B cell (primary cell): ENCODE data around the gene PIWIL1. TPM values are rescaled to one million over a fixed set of nuclear protein-coding genes. Genes with fewer than 3 reads are reported as not detected.

Source experiments
- ATAC-seq: fragments of 200-7000 bp; cut with Tn5 transposase; one replicate; pipeline ENCODE4 v1.10.0; 2021; ENCODE audit warnings: low read depth, mild to moderate bottlenecking, moderate number of reproducible peaks, moderate library complexity
- CTCF ChIA-PET: fragments of 350-600 bp; sonication (Branson Sonifier 250); formaldehyde crosslinking; loops from one replicate; lab custom pipeline; 2021; ENCODE audit warnings: antibody characterized with exemption, inconsistent platforms; lab: Charles Lee
- POLR2A ChIA-PET: fragments of 350-600 bp; sonication (Branson Sonifier 250); formaldehyde crosslinking; loops from one replicate; lab custom pipeline; 2021; ENCODE audit warnings: antibody characterized with exemption; lab: Charles Lee
- DNase-seq: peaks from one replicate; pipeline ENCODE4 v3.0.0; 2013
- H2AFZ ChIP-seq: 2 replicates; pipeline ENCODE4 v1.6.1; 2012; ENCODE audit warnings: mild to moderate bottlenecking, low read depth, low read length; ENCODE audit not compliant: insufficient read depth, poor library complexity, severe bottlenecking
- H3K27ac ChIP-seq, 2 donors: 1 replicate in 1 of 2; 2 replicates in 1 of 2; pipeline ENCODE4 v1.5.1; 2012 to 2013; ENCODE audit warnings: low read length in 2 of 2, mild to moderate bottlenecking in 2 of 2, moderate library complexity in 1 of 2
- H3K27me3 ChIP-seq, 4 experiments: fragments of 200-600 bp in 1 of 4; sonication (generic) in 1 of 4; replicated peaks in 1 of 4; 1 replicate in 2 of 4; 2 replicates in 2 of 4; pipeline versions ENCODE4 v1.6.1 to v1.7.0; 2013 to 2016; ENCODE audit warnings: low read length in 3 of 4, mild to moderate bottlenecking in 2 of 4, mixed read lengths in 1 of 4, moderate library complexity in 1 of 4; ENCODE audit not compliant: insufficient read depth in 4 of 4, control insufficient read depth in 3 of 4; ENCODE audit errors: control extremely low read depth in 1 of 4
- H3K36me3 ChIP-seq, 2 experiments: replicated peaks in 1 of 2; 1 replicate in 1 of 2; 2 replicates in 1 of 2; pipeline versions ENCODE4 v1.6.1 to v1.7.1; 2013; ENCODE audit warnings: low read length in 1 of 2; ENCODE audit not compliant: insufficient read depth in 2 of 2, control insufficient read depth in 1 of 2; ENCODE audit errors: control extremely low read depth in 1 of 2, extremely low read depth in 1 of 2
- H3K4me1 ChIP-seq, 2 donors: fragments of 200-600 bp in 1 of 2; sonication (generic) in 1 of 2; 1 replicate in 1 of 2; 2 replicates in 1 of 2; pipeline versions ENCODE4 v1.5.1 to v1.6.1; 2013 to 2017; ENCODE audit warnings: low read length in 2 of 2; ENCODE audit not compliant: control insufficient read depth in 2 of 2, insufficient read depth in 2 of 2
- H3K4me2 ChIP-seq: replicated peaks from 2 replicates; pipeline ENCODE3; 2012; ENCODE audit warnings: mild to moderate bottlenecking, low read depth, low read length; ENCODE audit not compliant: poor library complexity, severe bottlenecking
- H3K4me3 ChIP-seq, 5 experiments: fragments of 200-600 bp in 1 of 5; sonication (generic) in 1 of 5; 1 replicate in 3 of 5; 2 replicates in 2 of 5; pipeline versions ENCODE4 v1.5.1 to v1.7.0; 2011 to 2016; ENCODE audit warnings: low read length in 4 of 5, mild to moderate bottlenecking in 4 of 5, low read depth in 2 of 5, control low read depth in 1 of 5, moderate library complexity in 1 of 5; ENCODE audit not compliant: insufficient read depth in 1 of 5; ENCODE audit errors: control extremely low read depth in 1 of 5, extremely low read depth in 1 of 5
- H3K79me2 ChIP-seq: fragments of 200-600 bp; sonication (generic); one replicate; pipeline ENCODE4 v1.6.0; 2016; ENCODE audit warnings: low read length; ENCODE audit not compliant: control insufficient read depth, insufficient read depth
- H3K9ac ChIP-seq: fragments of 200-600 bp; sonication (generic); 2 replicates; pipeline ENCODE4 v1.6.1; 2017; ENCODE audit warnings: mild to moderate bottlenecking, low read length, moderate library complexity
- H3K9me3 ChIP-seq, 3 donors: one replicate each; pipeline versions ENCODE4 v1.6.1 to v1.7.1; 2013; ENCODE audit warnings: low read length in 2 of 3; ENCODE audit not compliant: control insufficient read depth in 2 of 3, insufficient read depth in 1 of 3; ENCODE audit errors: control extremely low read depth in 1 of 3
- H4K20me1 ChIP-seq: 2 replicates; pipeline ENCODE4 v1.6.0; 2012; ENCODE audit warnings: mild to moderate bottlenecking, low read length; ENCODE audit not compliant: insufficient read depth, control insufficient read depth, poor library complexity, severe bottlenecking
- H3K27ac Mint-ChIP-seq: one replicate; pipeline ENCODE4 v1.8.0; 2021; ENCODE audit warnings: mixed read lengths
- H3K27me3 Mint-ChIP-seq: one replicate; pipeline ENCODE4 v1.8.0; 2021; ENCODE audit warnings: mixed read lengths
- H3K4me1 Mint-ChIP-seq: one replicate; pipeline ENCODE4 v1.8.0; 2021; ENCODE audit warnings: mixed read lengths
- H3K4me3 Mint-ChIP-seq: one replicate; pipeline ENCODE4 v1.8.0; 2021; ENCODE audit warnings: mixed read lengths
- H3K9me3 Mint-ChIP-seq: one replicate; pipeline ENCODE4 v1.8.0; 2022; ENCODE audit warnings: mixed read lengths; ENCODE audit not compliant: insufficient read depth
- CTCF ChIP-seq: fragments of 200-600 bp; IDR thresholded peaks from one replicate; pipeline ENCODE4 v1.8.0; 2022; ENCODE audit warnings: antibody characterized with exemption, mild to moderate bottlenecking
- EZH2 ChIP-seq: IDR thresholded peaks from 2 replicates; pipeline ENCODE4 v1.6.1; 2012; ENCODE audit warnings: borderline replicate concordance, low read depth, mild to moderate bottlenecking, moderate library complexity, low read length; ENCODE audit not compliant: insufficient read depth, poor library complexity, severe bottlenecking
- WGBS: methylation state at CpG from one replicate; pipeline ENCODE4 v1.1.5; 2013; ENCODE audit warnings: missing lambda C conversion rate; ENCODE audit not compliant: insufficient coverage; 5-methylcytosine and 5-hydroxymethylcytosine counted together
- intact Hi-C: fragments of 100-400 bp; cut with micrococcal nuclease; formaldehyde crosslinking; loops from one replicate; pipeline ENCODE4 v1.10.0; 2022
- polyA plus RNA-seq: library from polyadenylated mRNA; depleted of rRNA; stranded (reverse); fragments of >200 nt; gene quantifications from 2 replicates; pipeline ENCODE4 v1.2.3, GENCODE V29; 2012
- total RNA-seq, 2 donors: library from RNA; stranded (reverse); fragments of 120-200 nt in 1 of 2; gene quantifications; 1 replicate in 1 of 2; 2 replicates in 1 of 2; pipeline versions ENCODE4 v1.2.3 to v1.2.4, GENCODE V29; 2013 to 2022

The PIWIL1 gene
- total and polyA plus RNA-seq, 2 donors (not counting 1 experiment from before 2014, with no cell fraction given) = not detected

DNA sequence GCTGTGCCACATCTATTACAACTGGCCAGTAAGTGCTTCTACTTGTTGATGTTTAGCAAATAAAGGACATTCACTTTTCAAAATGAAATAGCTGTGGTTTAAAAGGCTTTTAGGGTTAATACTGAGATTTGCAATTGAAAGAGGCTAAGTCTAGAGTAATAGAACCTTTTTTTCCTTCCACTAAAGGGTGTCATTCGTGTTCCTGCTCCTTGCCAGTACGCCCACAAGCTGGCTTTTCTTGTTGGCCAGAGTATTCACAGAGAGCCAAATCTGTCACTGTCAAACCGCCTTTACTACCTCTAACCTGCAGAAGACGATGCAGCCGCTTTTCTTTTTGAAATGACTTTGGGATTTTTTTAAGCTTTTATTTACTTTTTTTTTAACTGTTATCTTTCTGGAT, 33.6 kb downstream of the PIWIL1 start:
- intact Hi-C loops = no loop called here
- H3K27me3 ChIP-seq = no peaks in the 10 kb centered on the region
- DNase-seq = no peak
- 50% methylated on average over 2 of the region's 5 CpGs for WGBS
- H3K9ac ChIP-seq = no peak overlapping the region
- no peak for ATAC-seq
- ChIA-PET POLR2A (no interaction called here), CTCF (no interaction called here)
- H3K79me2 ChIP-seq = no peaks in the 10 kb centered on the region
- H3K27ac ChIP-seq = no peak overlapping the region
- no peaks in the 10 kb centered on the region for H4K20me1 ChIP-seq
- no peak overlapping the region for H3K4me3 Mint-ChIP-seq
- H2AFZ ChIP-seq = no peak overlapping the region
- no peaks in the 10 kb centered on the region for H3K4me1 Mint-ChIP-seq
- no peaks in the 10 kb centered on the region for H3K36me3 ChIP-seq
- no peaks in the 10 kb centered on the region for H3K4me1 ChIP-seq
- H3K27me3 Mint-ChIP-seq = no peaks in the 10 kb centered on the region
- no peak overlapping the region for H3K4me2 ChIP-seq
- H3K27ac Mint-ChIP-seq = no peak overlapping the region
- H3K9me3 ChIP-seq = peaks cover 0 to 7% (median 0%) of the 10 kb centered on the region in 3 donors
- H3K9me3 Mint-ChIP-seq = no peaks in the 10 kb centered on the region
- no peak for TF ChIP-seq EZH2
- no peak for TF ChIP-seq CTCF
- H3K4me3 ChIP-seq = no peak overlapping the region

- 87% methylated on average over 2 of the region's 4 CpGs for WGBS
- POLR2A ChIA-PET = no interaction called here
- CTCF ChIA-PET = no interaction called here
These were observed 35.2 kb downstream of the PIWIL1 start for GRCh38 chr12:130372936-130373335.

More at GRCh38 chr12:130372936-130373335, 35.2 kb downstream of the PIWIL1 start:
- Histone ChIP-seq H3K36me3 (no peaks in the 10 kb centered on the region), H3K4me3 (no peak overlapping the region), H4K20me1 (no peaks in the 10 kb centered on the region), H3K27ac (no peak overlapping the region), H3K4me1 (no peaks in the 10 kb centered on the region), H3K27me3 (no peaks in the 10 kb centered on the region), H3K9ac (no peak overlapping the region), H3K9me3 (peaks cover 0 to 8% (median 0%) of the 10 kb centered on the region in 3 donors), H3K79me2 (no peaks in the 10 kb centered on the region), H3K4me2 (no peak overlapping the region), H2AFZ (no peak overlapping the region)
- Mint-ChIP-seq H3K4me1 (no peaks in the 10 kb centered on the region), H3K9me3 (no peaks in the 10 kb centered on the region), H3K27ac (no peak overlapping the region), H3K27me3 (no peaks in the 10 kb centered on the region), H3K4me3 (no peak overlapping the region)
- TF ChIP-seq EZH2 (no peak), CTCF (no peak)
- intact Hi-C loops = no loop called here
- ATAC-seq (no peak), DNase-seq (no peak)
